Kasumi-1 (cell line): ENCODE measurements around the gene PDE6B.
"Not testable (repeated sequence)": the region's sequence is repeated elsewhere in the genome, so short reads cannot be mapped to it uniquely, and the experiment has no call there.

ENCODE experiments used
- DNase-seq, 2 experiments: peaks; one replicate each; lab custom pipeline; 2025; lab: John Stamatoyannopoulos, UW

PDE6B gene

DNA sequence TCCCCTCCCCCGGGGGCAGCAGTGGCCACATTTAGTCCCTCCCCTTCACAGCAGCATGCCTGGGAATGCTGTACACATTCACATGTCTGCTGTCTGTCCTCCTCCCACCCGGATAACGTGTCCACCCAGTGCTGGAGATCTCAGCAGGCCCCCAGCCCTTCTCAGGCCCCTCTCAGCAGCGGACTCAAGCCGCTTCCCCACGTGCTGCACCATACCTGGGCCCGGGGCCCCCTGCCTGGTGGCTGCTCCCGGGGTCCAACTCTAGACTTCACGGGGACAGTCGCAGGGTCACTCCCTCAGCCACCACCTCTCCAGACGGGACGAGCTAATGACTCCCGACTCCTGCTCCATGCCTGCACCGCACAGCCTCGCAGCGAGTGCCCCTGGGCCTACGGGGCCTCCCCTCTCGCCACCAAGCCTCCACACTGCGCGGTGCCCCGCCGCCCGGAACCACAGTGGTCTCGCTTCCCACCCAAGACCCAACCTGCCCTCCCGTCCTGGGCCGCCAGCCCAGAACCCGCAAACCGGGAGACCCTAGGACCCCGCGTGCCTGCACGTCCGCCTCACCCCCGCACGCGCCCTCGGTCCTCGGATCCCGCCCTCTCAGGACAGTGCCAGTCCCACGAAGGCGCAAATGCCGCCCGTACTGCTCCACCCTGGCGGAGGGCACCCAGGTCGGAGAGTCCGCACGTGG is 79.0 kb downstream of the PDE6B start:
- DNase-seq: no peak

DNA sequence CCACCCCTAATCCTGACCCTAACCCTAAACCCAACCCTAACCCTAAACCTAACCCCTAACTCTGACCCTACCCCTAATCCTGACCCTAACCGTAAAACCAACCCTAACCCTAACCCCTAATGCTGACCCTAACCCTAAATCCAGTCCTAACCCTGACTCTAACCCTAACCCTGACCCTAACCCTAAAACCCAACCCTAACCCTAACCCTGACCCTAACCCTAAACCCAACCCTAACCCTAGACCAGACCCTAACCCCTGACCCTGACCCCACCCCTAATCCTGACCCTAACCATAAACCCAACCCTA is 79.6 kb downstream of the PDE6B start:
- DNase-seq: no peak

DNA sequence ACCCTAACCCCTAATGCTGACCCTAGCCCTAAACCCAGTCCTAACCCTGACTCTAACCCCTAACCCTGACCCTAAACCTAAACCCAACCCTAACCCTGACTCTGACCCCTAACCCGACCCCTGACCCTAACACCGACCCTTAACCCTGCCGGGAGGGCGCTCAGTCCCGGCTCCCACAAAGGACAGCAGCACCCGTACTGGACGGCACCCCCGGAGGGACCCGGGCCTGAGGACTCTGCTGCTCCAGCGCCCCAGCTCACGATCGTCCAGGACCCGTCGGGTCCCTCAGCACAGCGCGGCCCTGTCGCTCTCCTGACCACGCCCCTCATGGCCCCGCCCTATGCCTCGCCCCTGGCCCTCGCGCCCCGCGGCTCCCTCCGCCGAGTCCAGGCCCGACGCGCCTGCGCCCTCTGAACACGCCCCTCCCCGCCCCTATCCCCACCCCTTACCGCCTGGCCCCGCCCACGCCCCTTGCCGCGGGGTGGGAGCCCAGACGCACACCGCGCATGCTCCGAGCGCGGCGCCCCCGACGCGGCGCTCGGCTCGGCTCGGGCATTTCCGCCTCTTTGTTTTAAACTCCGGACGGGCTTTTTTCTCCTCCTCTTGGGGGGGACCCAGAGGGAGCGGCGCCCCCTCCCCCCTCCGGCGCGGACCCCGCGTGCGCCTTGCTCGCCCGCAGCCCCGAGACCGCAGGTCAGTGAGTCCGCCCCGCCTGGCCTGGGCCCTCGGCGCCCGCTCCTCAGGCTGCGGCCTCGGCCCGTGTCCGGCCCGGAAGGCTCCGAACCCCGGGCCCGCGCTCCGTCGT is 80.1 kb downstream of the PDE6B start, which contains the start of gene PCGF3:
Gene PCGF3, plus strand, starts transcription at position 555 of the 805 bp plus-strand sequence. CDS start 27,849 bp downstream, outside the sequence.
- peak; percentile 84 to 85 for DNase-seq

DNA sequence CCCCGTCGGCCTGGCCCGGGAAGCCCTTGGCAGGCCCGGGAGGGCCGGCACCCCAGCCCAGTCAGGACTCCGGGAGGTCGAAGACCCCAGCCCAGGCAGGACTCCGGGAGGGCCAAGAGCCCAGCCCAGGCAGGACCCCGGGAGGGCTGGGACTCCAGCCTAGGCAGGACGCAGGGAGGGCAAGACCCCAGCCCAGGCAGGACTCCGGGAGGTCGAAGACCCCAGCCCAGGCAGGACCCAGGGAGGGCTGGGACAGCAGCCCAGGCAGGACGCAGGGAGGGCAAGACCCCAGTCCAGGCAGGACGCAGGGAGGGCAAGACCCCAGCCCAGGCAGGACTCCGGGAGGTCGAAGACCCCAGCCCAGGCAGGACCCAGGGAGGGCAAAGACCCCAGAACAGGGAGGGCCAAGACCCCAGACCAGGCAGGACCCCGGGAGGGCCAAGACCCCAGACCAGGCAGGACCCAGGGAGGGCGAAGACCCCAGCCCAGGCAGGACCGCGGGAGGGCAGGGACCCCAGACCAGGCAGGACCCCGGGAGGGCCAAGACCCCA is 80.8 kb downstream of the PDE6B start:
- not testable (repeated sequence) for DNase-seq

- no peak for DNase-seq
Measured at GRCh38 chr4:706834-707598, 81.6 kb downstream of the PDE6B start.

DNA sequence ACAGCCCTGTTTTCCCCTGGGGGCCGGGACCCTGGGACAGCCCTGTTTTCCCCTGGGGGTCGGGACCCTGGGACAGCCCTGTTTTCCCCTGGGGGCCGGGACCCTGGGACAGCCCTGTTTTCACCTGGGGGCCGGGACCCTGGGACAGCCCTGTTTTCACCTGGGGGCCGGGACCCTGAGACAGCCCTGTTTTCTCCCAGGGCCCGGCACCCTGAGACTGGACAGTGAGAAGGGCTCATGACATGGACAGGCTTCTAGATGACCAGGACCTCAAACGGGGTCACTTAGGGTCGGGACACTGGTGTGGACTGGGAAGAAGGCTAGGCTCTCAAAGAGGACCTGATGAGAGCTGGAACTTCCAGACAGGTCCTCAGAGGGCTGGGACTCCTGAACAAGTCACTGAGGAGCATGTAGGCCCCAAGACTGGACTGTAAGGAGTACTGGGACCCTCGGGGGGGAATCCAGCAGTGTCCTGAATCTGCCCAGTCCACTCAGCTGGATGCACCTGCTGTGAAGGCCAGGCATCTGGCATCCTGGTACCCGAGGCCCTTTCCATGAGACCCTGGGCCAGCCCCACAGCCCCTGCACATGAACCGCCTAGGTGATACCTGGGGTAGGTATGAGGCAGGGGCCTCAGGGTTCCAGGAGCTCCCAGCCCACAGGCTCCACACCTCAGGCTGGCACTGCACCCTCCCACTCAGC is 82.7 kb downstream of the PDE6B start:
- no peak for DNase-seq

- DNase-seq: no peak
Measured at GRCh38 chr4:708631-708933, 83.2 kb downstream of the PDE6B start.

DNA sequence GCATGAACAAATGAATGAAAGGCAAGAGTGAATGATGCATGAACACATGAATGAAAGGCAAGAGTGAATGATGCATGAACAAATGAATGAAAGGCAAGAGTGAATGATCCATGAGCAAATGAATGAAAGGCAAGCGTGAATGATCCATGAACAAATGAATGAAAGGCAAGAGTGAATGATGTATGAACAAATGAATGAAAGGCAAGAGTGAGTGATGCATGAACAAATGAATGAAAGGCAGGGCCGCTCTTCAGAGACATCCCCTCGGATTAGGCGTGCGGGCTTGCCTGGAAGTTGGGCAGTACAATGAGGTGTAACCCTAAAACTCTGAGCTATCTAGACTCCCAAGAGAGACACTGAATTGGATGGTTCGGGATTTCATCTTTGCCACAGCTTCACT is 84.0 kb downstream of the PDE6B start:
- no peak for DNase-seq

DNA sequence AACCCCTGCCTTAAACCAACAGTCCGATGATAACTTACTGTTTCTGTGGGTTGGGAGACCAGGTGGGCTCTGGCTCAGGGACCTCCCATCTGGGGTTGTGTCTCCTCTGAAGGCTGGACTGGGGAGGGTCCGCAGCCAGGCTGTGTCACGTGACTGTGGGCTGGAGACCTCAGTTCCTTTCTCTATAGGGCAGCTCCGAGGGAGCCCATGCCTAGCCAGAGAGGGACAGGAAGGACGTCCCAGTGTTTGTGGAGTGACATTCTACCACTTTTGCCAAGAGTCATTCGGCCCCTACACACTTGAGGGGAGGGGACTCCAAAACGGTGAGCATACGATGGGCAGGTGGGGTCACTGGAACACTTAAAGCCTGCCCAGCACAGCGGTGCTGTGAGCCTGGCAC is 84.7 kb downstream of the PDE6B start:
- DNase-seq: no peak

DNA sequence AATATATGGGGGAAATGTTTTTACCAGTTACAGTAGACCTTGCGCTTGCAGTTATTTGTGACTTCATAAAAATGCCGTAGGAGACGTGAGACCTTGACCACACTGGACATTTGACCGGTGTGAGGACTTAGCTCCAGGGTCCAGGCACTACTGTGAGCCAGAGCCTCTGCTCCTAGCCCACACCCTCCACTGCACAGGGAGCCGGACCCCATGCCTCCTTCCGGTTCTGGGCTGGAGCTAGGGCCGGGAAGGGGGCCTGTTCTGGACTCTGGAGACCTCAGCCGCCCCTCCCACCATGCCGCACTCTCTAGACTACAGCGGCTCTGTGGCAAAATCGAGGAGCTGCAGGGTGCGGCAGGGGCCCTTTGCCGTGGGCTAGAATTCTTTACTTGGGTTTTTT is 85.5 kb downstream of the PDE6B start:
- no peak for DNase-seq

- no peak for DNase-seq
Measured at GRCh38 chr4:712093-712492, 86.7 kb downstream of the PDE6B start.

GRCh38 chr4:712916-713632 is 87.7 kb downstream of the PDE6B start:
- DNase-seq: no peak

- no peak for DNase-seq
Measured at GRCh38 chr4:714087-714486, 88.7 kb downstream of the PDE6B start.

DNA sequence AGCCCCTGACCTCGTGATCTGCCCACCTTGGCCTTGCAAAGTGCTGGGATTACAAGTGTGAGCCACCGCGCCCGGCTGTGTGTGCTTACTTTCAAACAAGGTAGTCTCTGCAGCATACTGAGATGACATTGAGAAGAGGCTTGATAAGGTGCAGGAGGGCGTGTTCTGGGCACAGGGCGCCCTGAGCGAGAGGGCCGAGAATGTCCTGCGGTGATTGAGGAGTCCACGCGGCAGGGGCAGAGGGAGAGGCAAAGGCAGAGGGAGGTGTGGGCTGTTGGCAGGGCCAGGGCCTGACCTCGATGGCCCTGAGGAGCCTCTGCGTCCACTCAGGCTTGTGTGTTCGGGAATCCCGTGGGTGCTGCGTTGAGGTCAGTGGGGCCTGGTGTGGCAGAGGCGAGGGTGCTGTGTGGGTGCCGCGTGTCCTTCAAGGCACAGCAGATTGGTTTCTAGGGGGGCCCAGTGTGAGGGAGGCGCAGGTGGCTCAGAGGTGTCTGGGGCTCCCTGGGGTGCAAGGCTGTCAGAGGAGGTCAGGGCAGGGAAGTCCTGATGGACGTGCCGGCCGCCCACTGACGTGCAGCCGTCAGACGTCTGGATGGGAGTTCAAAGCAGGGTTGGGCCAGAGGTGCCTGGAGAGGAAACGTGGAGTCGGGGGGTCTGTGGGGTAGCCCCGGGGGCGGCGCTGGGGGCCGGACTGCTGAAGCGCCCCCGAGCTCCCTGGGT is 92.4 kb downstream of the PDE6B start:
- DNase-seq: no peak

- DNase-seq: no peak
Measured at GRCh38 chr4:718460-718859, 93.1 kb downstream of the PDE6B start.
